ENCODE results near the gene COL4A1.

- no peak for TF ChIP-seq CTCF (IDR thresholded peaks at IDR 0.05)
- TF ChIP-seq POLR2A (IDR thresholded peaks at IDR 0.05) = no peak
- no peak for TF ChIP-seq EP300 (IDR thresholded peaks at IDR 0.05)
- no peak for TF ChIP-seq POLR2AphosphoS5 (IDR thresholded peaks at IDR 0.05)
Measured at GRCh38 chr13:110150384-110151101, 156.4 kb downstream of the COL4A1 start.

All from upper lobe of left lung (tissue), 4 donors.